GM21723 (cell line): Measurements from ENCODE around the gene LMOD1.
"Not testable (repeated sequence)": the region's sequence is repeated elsewhere in the genome, so short reads cannot be mapped to it uniquely, and the experiment has no call there.

ENCODE experiments used
- ATAC-seq: cut with Tn5 transposase; IDR thresholded peaks from one replicate; pipeline ENCODE4 v1.9.1; 2021; ENCODE audit warnings: mild to moderate bottlenecking, moderate library complexity; ENCODE audit not compliant: unreplicated experiment

LMOD1 gene

GRCh38 chr1:201946224-201946908 is at the start of gene LMOD1:
TSS of gene LMOD1 (minus strand) at chr1:201946548. CDS start at chr1:201946340, 208 bp downstream.
- ATAC-seq: no peak

GRCh38 chr1:201990427-201990826 is 44.1 kb upstream of the LMOD1 start:
- ATAC-seq: no peak

GRCh38 chr1:201989354-201990128 is 43.2 kb upstream of the LMOD1 start:
- ATAC-seq: no peak

GRCh38 chr1:201988601-201989000 is 42.3 kb upstream of the LMOD1 start:
- ATAC-seq: no peak

- ATAC-seq: no peak
Observed at GRCh38 chr1:201985355-201985754, 39.0 kb upstream of the LMOD1 start.

- no peak for ATAC-seq
Observed at GRCh38 chr1:201984446-201984845, 38.1 kb upstream of the LMOD1 start.

GRCh38 chr1:201983380-201983805 is 37.0 kb upstream of the LMOD1 start:
- ATAC-seq: no peak

GRCh38 chr1:201982623-201983379 is 36.5 kb upstream of the LMOD1 start, which contains the start of gene RNPEP:
TSS of gene RNPEP (plus strand) at chr1:201982648. CDS start at chr1:201982667, 19 bp downstream.
- ATAC-seq: peak; percentile 78

GRCh38 chr1:201982082-201982622 is 35.8 kb upstream of the LMOD1 start:
- no peak for ATAC-seq

GRCh38 chr1:201970334-201971159 is 24.2 kb upstream of the LMOD1 start:
- no peak for ATAC-seq

- no peak for ATAC-seq
Observed at GRCh38 chr1:201968202-201968925, 22.0 kb upstream of the LMOD1 start.

GRCh38 chr1:201966171-201966570 is 19.8 kb upstream of the LMOD1 start:
- no peak for ATAC-seq

- ATAC-seq: no peak
Observed at GRCh38 chr1:201964261-201964660, 17.9 kb upstream of the LMOD1 start.

GRCh38 chr1:201962382-201962781 is 16.0 kb upstream of the LMOD1 start:
- not testable (repeated sequence) for ATAC-seq

GRCh38 chr1:201958348-201958747 is 12.0 kb upstream of the LMOD1 start:
- no peak for ATAC-seq

GRCh38 chr1:201955729-201956143 is 9.4 kb upstream of the LMOD1 start:
- peak; percentile 45 for ATAC-seq

- ATAC-seq: peak; percentile 99
Observed at GRCh38 chr1:201955009-201955728, 8.8 kb upstream of the LMOD1 start, which contains the start of gene TIMM17A. TSS of gene TIMM17A (plus strand) at chr1:201955503. CDS start at chr1:201955527, 24 bp downstream.

- no peak for ATAC-seq
Observed at GRCh38 chr1:201954263-201955008, 8.1 kb upstream of the LMOD1 start.
